Astrocyte (in vitro differentiated cells and primary cell): ENCODE measurements around the gene NPTXR. TPM values are rescaled to one million over a fixed set of nuclear protein-coding genes. Genes with fewer than 3 reads are reported as not detected.

Source experiments
- DNase-seq: peaks from one replicate; pipeline ENCODE4 v3.0.0-alpha.2; 2010; ENCODE audit warnings: low read depth
- FAIRE-seq: peaks from 2 replicates; lab custom pipeline; 2011; peaks lifted over from hg19 to GRCh38; lab: Jason Lieb, UNC
- H2AFZ ChIP-seq: 2 replicates; pipeline ENCODE4 v1.6.0; 2012; ENCODE audit warnings: low read depth, low read length, inconsistent platforms
- H3K27ac ChIP-seq: 2 replicates; pipeline ENCODE4 v1.5.1; 2011; ENCODE audit warnings: low read depth, low read length, inconsistent platforms
- H3K27me3 ChIP-seq: 2 replicates; pipeline ENCODE4 v1.6.0; 2011; ENCODE audit warnings: low read length, inconsistent platforms; ENCODE audit not compliant: insufficient read depth
- H3K36me3 ChIP-seq: 2 replicates; pipeline ENCODE4 v1.5.1; 2011; ENCODE audit warnings: low read length, inconsistent platforms; ENCODE audit not compliant: insufficient read depth
- H3K4me1 ChIP-seq: 2 replicates; pipeline ENCODE4 v1.5.1; 2011; ENCODE audit warnings: low read length, inconsistent platforms; ENCODE audit not compliant: insufficient read depth
- H3K4me2 ChIP-seq: 2 replicates; pipeline ENCODE4 v1.6.0; 2012; ENCODE audit warnings: low read length, inconsistent platforms
- H3K4me3 ChIP-seq: 2 replicates; pipeline ENCODE4 v1.5.1; 2011; ENCODE audit warnings: low read depth, mild to moderate bottlenecking, low read length, inconsistent platforms; ENCODE audit not compliant: insufficient read depth
- H3K79me2 ChIP-seq: 2 replicates; pipeline ENCODE4 v1.6.0; 2012; ENCODE audit warnings: mild to moderate bottlenecking, low read length, inconsistent platforms; ENCODE audit not compliant: insufficient read depth
- H3K9ac ChIP-seq: 2 replicates; pipeline ENCODE4 v1.6.0; 2012; ENCODE audit warnings: mild to moderate bottlenecking, low read length, inconsistent platforms
- H3K9me3 ChIP-seq: 2 replicates; pipeline ENCODE4 v1.5.1; 2012; ENCODE audit warnings: low read depth, mild to moderate bottlenecking, low read length, inconsistent platforms; ENCODE audit not compliant: insufficient read depth
- H4K20me1 ChIP-seq: 2 replicates; pipeline ENCODE4 v1.6.0; 2012; ENCODE audit warnings: low read length, inconsistent platforms; ENCODE audit not compliant: insufficient read depth
- H3K27ac Mint-ChIP-seq: one replicate; pipeline ENCODE4 v1.8.0; 2021; ENCODE audit warnings: mild to moderate bottlenecking, mixed read lengths; ENCODE audit not compliant: unreplicated experiment
- H3K27me3 Mint-ChIP-seq: one replicate; pipeline ENCODE4 v1.8.0; 2021; ENCODE audit warnings: low read depth, mixed read lengths; ENCODE audit not compliant: unreplicated experiment
- H3K36me3 Mint-ChIP-seq: one replicate; pipeline ENCODE4 v1.8.0; 2021; ENCODE audit warnings: low read depth, mixed read lengths; ENCODE audit not compliant: unreplicated experiment
- H3K4me1 Mint-ChIP-seq: one replicate; pipeline ENCODE4 v1.8.0; 2021; ENCODE audit warnings: low read depth, mixed read lengths; ENCODE audit not compliant: unreplicated experiment
- H3K4me3 Mint-ChIP-seq: one replicate; pipeline ENCODE4 v1.8.0; 2021; ENCODE audit warnings: mild to moderate bottlenecking, moderate library complexity, mixed read lengths; ENCODE audit not compliant: unreplicated experiment
- H3K9me3 Mint-ChIP-seq: one replicate; pipeline ENCODE4 v1.8.0; 2021; ENCODE audit warnings: mild to moderate bottlenecking, mixed read lengths; ENCODE audit not compliant: unreplicated experiment
- EZH2 ChIP-seq: IDR thresholded peaks from 2 replicates; pipeline ENCODE4 v1.6.1; 2012; ENCODE audit warnings: mild to moderate bottlenecking, low read length, inconsistent platforms; ENCODE audit not compliant: insufficient read depth
- total RNA-seq: library from RNA; stranded (reverse); gene quantifications from 2 replicates; pipeline ENCODE4 v1.2.1, GENCODE V29; 2021
- TF ChIP-seq, protein P1 (sequence below): IDR thresholded peaks from 2 replicates; pipeline ENCODE4 v1.5.1; 2011; ENCODE audit warnings: low read depth, mild to moderate bottlenecking, inconsistent platforms, low read length, moderate library complexity; ENCODE audit not compliant: insufficient read depth

The NPTXR gene
- total RNA-seq, 1 donor from 2014 or later, result 5.4 TPM

DNA sequence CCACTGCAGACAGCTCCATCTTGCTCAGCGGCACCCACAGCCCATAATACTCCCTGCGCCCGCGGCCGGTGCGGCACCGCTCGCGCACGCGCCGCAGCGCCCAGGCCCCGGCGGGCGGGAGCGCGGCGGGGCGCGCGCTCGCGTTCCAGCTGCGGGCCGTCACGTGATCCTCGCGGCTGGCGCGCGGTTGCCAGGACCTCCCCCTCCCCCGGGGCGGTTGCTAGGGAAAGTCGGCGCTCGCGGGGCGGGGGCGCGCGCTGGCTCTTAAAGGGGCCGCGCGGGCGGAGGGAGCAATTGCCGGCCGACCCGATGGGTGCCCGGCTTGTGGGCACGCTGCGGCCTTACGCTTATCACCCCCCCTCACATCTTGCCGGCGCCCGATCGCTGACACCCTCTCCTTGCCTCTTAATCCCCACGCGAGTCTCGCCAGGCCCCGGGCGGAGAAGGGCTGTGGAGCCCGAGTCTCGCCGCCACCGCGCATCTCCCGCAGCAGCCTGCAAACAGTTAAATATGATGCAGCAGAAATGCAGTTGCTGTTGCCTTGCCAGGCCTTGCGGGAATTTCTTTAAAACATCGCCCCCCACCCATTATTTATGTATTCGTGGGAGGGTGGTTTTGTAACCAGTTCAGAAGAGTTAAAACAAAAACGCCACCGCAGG, 28.5 kb upstream of the NPTXR start, which contains the start of gene CBX6:
TSS of gene CBX6 (minus strand) at position 45 of the 659 bp plus-strand sequence. CDS start at position 19, 26 bp downstream.
- DNase-seq (peak; percentile 80), FAIRE-seq (no peak)
- Histone ChIP-seq H3K4me1 (peaks cover 10% of the 10 kb centered on the region), H3K4me3 (peak within 1 kb of the TSS; percentile 80), H3K9me3 (no peaks in the 10 kb centered on the region), H3K36me3 (no peaks in the 10 kb centered on the region), H4K20me1 (peaks cover 37% of the 10 kb centered on the region), H3K9ac (peak within 1 kb of the TSS; percentile 83), H2AFZ (peak within 1 kb of the TSS; percentile 96), H3K79me2 (peaks cover 27% of the 10 kb centered on the region), H3K27me3 (peaks cover 15% of the 10 kb centered on the region), H3K4me2 (peak within 1 kb of the TSS; percentile 98), H3K27ac (peak within 1 kb of the TSS; percentile 34)
- peaks cover 3% of the 10 kb centered on the region for H3K27me3 Mint-ChIP-seq
- H3K4me3 Mint-ChIP-seq, result peak within 1 kb of the TSS; percentile 93
- TF ChIP-seq, protein P1, sequence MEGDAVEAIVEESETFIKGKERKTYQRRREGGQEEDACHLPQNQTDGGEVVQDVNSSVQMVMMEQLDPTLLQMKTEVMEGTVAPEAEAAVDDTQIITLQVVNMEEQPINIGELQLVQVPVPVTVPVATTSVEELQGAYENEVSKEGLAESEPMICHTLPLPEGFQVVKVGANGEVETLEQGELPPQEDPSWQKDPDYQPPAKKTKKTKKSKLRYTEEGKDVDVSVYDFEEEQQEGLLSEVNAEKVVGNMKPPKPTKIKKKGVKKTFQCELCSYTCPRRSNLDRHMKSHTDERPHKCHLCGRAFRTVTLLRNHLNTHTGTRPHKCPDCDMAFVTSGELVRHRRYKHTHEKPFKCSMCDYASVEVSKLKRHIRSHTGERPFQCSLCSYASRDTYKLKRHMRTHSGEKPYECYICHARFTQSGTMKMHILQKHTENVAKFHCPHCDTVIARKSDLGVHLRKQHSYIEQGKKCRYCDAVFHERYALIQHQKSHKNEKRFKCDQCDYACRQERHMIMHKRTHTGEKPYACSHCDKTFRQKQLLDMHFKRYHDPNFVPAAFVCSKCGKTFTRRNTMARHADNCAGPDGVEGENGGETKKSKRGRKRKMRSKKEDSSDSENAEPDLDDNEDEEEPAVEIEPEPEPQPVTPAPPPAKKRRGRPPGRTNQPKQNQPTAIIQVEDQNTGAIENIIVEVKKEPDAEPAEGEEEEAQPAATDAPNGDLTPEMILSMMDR, result no peak
- no peak for TF ChIP-seq EZH2
- H3K4me1 Mint-ChIP-seq, result peaks cover 9% of the 10 kb centered on the region
- peak within 1 kb of the TSS; percentile 96 for H3K27ac Mint-ChIP-seq
- peaks cover 2% of the 10 kb centered on the region for H3K36me3 Mint-ChIP-seq
- no peaks in the 10 kb centered on the region for H3K9me3 Mint-ChIP-seq

DNA sequence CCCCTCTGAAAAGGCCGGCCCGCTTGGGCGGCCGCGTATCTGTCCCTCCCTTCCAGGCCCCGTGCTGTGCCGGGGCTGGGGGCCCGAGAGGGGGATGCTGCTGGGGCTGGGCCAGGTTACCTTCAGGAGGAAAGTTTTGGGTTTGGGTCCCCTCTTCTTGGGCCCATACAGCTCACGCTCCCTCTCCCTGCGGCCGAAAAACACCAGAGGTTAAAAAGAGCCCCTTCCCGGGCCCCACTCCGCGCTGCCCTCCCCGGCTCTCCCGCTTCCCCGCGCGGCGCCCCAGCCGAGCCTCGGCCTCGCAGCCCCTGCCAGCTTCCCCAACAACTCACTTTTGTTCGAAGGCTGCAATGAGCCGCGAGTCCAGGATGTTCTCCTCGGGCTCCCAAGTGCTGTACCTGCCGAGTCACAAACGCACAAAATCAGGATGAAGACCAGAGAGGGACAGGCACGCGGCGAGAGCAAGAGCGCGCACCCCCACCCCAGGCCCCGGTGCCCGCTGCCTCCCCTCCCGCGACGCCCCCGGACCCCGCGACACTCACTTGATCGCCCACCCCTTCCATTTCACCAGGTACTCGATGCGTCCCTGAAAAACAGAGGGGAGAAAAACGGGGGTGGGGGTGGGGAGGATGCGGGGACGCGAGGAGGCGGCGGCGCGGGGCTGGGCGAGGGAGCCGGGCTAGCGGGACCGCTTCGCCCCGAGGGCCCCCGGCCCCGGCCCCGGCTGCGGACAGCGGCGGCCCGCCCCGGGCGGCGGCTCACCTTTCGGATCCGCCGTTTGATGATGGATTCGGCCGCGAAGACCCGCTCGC, 27.7 kb upstream of the NPTXR start:
- H3K4me2 ChIP-seq, result peak overlapping the region; percentile 98
- peaks cover 28% of the 10 kb centered on the region for H3K79me2 ChIP-seq
- H3K4me1 Mint-ChIP-seq, result peaks cover 9% of the 10 kb centered on the region
- peaks cover 2% of the 10 kb centered on the region for H3K36me3 Mint-ChIP-seq
- FAIRE-seq, result no peak
- peaks cover 39% of the 10 kb centered on the region for H4K20me1 ChIP-seq
- no peak overlapping the region for H2AFZ ChIP-seq
- H3K9ac ChIP-seq, result peak overlapping the region; percentile 83
- H3K9me3 Mint-ChIP-seq, result no peaks in the 10 kb centered on the region
- peak overlapping the region; percentile 91 for H3K4me3 Mint-ChIP-seq
- TF ChIP-seq, protein P1, result no peak
- no peak for TF ChIP-seq EZH2
- DNase-seq, result no peak
- peaks cover 15% of the 10 kb centered on the region for H3K27me3 ChIP-seq
- no peaks in the 10 kb centered on the region for H3K9me3 ChIP-seq
- no peak overlapping the region for H3K27ac Mint-ChIP-seq
- H3K27ac ChIP-seq, result peak overlapping the region; percentile 34
- H3K27me3 Mint-ChIP-seq, result peaks cover 3% of the 10 kb centered on the region
- peak overlapping the region; percentile 76 for H3K4me3 ChIP-seq
- H3K4me1 ChIP-seq, result peaks cover 10% of the 10 kb centered on the region
- no peaks in the 10 kb centered on the region for H3K36me3 ChIP-seq
